ENCODE measurements around the gene DOK7.

DOK7 gene

GRCh38 chr4:3464349-3464905 is 1.3 kb downstream of the DOK7 start:
- no peak for DNase-seq

GRCh38 chr4:3464911-3465697 is 2.0 kb downstream of the DOK7 start:
- no peak for DNase-seq

- no peak for DNase-seq
These were observed 2.9 kb downstream of the DOK7 start for GRCh38 chr4:3465698-3466671.

GRCh38 chr4:3466691-3467600 is 3.8 kb downstream of the DOK7 start:
- DNase-seq = no peak

GRCh38 chr4:3467601-3468031 is 4.5 kb downstream of the DOK7 start:
- no peak for DNase-seq

- no peak for DNase-seq
These were observed 5.0 kb downstream of the DOK7 start for GRCh38 chr4:3468154-3468553.

GRCh38 chr4:3468804-3469203 is 5.7 kb downstream of the DOK7 start:
- DNase-seq = no peak

GRCh38 chr4:3469386-3470243 is 6.5 kb downstream of the DOK7 start:
- no peak for DNase-seq

GRCh38 chr4:3470244-3471097 is 7.4 kb downstream of the DOK7 start:
- DNase-seq = no peak

- DNase-seq = no peak
These were observed 8.1 kb downstream of the DOK7 start for GRCh38 chr4:3471098-3471760.

- DNase-seq = no peak
These were observed 8.8 kb downstream of the DOK7 start for GRCh38 chr4:3471886-3472285.

GRCh38 chr4:3472411-3473141 is 9.5 kb downstream of the DOK7 start:
- no peak for DNase-seq

- DNase-seq = no peak
These were observed 10.3 kb downstream of the DOK7 start for GRCh38 chr4:3473181-3473950.

GRCh38 chr4:3473996-3474765 is 11.1 kb downstream of the DOK7 start:
- DNase-seq = no peak

GRCh38 chr4:3475041-3475712 is 12.1 kb downstream of the DOK7 start:
- DNase-seq = no peak

GRCh38 chr4:3475713-3476260 is 12.7 kb downstream of the DOK7 start:
- DNase-seq = no peak

GRCh38 chr4:3476341-3476747 is 13.2 kb downstream of the DOK7 start:
- DNase-seq = no peak

Data from activated effector memory CD4-positive, alpha-beta T cell treated with anti-CD3 and anti-CD28 coated beads, Interleukin-2, amount 50 U/mL, for 16 hours (primary cell).